ENCODE measurements around the gene C12orf57. TPM values are rescaled to one million over a fixed set of nuclear protein-coding genes. Genes with fewer than 3 reads are reported as not detected.

Gene C12orf57
- total and polyA plus RNA-seq, 10 of the 15 experiments (the other 5 are each of a cell fraction or from before 2014, with no cell fraction given), result 64.5 to 377 (median 211) TPM

DNA sequence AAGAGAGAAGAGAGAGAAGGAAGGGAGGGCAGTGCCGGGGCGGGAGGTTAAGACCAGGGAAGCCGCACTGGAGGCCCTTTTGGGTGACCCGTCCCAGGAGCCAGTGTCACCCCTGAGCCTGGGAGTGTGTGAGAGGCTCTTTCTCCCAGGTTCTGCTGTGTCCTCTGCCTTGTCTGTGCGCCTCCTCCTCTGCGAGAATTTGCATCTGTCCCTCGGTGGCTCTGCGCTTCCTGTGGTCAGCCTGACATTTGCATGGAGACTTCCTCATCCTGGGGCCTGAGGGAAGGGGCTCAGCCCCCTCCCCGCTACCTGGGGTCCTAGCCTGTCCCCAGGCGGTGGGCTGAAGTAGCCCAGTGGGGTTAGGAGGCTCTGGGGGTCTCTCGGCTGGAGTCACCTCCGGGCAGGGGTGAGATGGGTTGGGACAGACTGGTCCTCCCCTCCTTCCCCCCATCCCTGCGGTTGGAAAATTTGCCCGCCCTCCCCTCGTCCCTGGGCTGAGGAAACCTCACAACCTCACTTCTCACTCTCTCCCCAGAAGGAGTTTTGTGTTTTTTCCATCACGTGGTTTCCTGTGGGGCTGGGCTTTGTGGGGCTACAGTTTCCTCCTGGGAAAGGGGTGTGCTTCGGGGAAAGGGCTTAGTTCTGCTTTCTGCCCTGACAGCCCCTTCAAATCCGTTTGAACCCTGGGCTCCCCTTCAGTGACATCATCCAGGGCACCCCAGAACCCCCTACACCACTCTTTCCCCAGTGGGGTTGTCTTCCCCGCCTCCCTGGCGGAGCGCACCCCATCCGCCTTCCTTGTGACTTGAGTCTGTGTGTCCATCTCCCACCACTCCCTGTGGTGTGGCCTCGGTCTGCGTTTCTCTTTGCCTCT lies 9.9 kb downstream of the C12orf57 start (continued):
- peak; percentile 95 for TF ChIP-seq SMAD1 (IDR thresholded peaks at IDR 0.05; ENCODE audit: low read depth, partially characterized antibody)
- peak; percentile 87; the same call in 1 of the 2 replicates for TF ChIP-seq ASH2L (IDR thresholded peaks at IDR 0.05; ENCODE audit: borderline replicate concordance, low read depth)
- TF ChIP-seq, protein P1, sequence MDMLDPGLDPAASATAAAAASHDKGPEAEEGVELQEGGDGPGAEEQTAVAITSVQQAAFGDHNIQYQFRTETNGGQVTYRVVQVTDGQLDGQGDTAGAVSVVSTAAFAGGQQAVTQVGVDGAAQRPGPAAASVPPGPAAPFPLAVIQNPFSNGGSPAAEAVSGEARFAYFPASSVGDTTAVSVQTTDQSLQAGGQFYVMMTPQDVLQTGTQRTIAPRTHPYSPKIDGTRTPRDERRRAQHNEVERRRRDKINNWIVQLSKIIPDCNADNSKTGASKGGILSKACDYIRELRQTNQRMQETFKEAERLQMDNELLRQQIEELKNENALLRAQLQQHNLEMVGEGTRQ (IDR thresholded peaks at IDR 0.05; ENCODE audit: borderline replicate concordance, low read depth, low read length), result peak; percentile 84
- TF ChIP-seq, protein P2, sequence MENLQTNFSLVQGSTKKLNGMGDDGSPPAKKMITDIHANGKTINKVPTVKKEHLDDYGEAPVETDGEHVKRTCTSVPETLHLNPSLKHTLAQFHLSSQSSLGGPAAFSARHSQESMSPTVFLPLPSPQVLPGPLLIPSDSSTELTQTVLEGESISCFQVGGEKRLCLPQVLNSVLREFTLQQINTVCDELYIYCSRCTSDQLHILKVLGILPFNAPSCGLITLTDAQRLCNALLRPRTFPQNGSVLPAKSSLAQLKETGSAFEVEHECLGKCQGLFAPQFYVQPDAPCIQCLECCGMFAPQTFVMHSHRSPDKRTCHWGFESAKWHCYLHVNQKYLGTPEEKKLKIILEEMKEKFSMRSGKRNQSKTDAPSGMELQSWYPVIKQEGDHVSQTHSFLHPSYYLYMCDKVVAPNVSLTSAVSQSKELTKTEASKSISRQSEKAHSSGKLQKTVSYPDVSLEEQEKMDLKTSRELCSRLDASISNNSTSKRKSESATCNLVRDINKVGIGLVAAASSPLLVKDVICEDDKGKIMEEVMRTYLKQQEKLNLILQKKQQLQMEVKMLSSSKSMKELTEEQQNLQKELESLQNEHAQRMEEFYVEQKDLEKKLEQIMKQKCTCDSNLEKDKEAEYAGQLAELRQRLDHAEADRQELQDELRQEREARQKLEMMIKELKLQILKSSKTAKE (IDR thresholded peaks at IDR 0.05; ENCODE audit: low read depth, poor library complexity, severe bottlenecking), result peak; percentile 82
- peak; percentile 98 for TF ChIP-seq GATAD2B (conservative IDR thresholded peaks at IDR 0.05; ENCODE audit: low read depth)
- peak; percentile 29; the same call in 1 of the 2 replicates for TF ChIP-seq JUNB (IDR thresholded peaks at IDR 0.05)
- TF ChIP-seq SIN3A (IDR thresholded peaks at IDR 0.05; ENCODE audit: low read depth, low read length), result 0 out of 2 replicates have a peak, but pooled peaks have one; percentile 46
- TF ChIP-seq, protein P3, sequence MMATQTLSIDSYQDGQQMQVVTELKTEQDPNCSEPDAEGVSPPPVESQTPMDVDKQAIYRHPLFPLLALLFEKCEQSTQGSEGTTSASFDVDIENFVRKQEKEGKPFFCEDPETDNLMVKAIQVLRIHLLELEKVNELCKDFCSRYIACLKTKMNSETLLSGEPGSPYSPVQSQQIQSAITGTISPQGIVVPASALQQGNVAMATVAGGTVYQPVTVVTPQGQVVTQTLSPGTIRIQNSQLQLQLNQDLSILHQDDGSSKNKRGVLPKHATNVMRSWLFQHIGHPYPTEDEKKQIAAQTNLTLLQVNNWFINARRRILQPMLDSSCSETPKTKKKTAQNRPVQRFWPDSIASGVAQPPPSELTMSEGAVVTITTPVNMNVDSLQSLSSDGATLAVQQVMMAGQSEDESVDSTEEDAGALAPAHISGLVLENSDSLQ (IDR thresholded peaks at IDR 0.05), result peak; percentile 67
- 0 out of 2 replicates have a peak, but pooled peaks have one; percentile 33 for TF ChIP-seq TCF12 (IDR thresholded peaks at IDR 0.05; ENCODE audit: low read depth, low read length)
- TF ChIP-seq POLR2AphosphoS5 (IDR thresholded peaks at IDR 0.05; ENCODE audit: low read length), result peak; percentile 97
- TF ChIP-seq DPF2 (IDR thresholded peaks at IDR 0.05), result peak; percentile 97
- no peak for TF ChIP-seq SREBF1 (IDR thresholded peaks at IDR 0.05; ENCODE audit: low read length)
- peak; percentile 71 for TF ChIP-seq CREM (IDR thresholded peaks at IDR 0.05; ENCODE audit: low read depth)
- no peak for TF ChIP-seq ZNF217 (IDR thresholded peaks at IDR 0.05)
- peak; percentile 97 for TF ChIP-seq RAD51 (IDR thresholded peaks at IDR 0.05)
- TF ChIP-seq, protein P4, sequence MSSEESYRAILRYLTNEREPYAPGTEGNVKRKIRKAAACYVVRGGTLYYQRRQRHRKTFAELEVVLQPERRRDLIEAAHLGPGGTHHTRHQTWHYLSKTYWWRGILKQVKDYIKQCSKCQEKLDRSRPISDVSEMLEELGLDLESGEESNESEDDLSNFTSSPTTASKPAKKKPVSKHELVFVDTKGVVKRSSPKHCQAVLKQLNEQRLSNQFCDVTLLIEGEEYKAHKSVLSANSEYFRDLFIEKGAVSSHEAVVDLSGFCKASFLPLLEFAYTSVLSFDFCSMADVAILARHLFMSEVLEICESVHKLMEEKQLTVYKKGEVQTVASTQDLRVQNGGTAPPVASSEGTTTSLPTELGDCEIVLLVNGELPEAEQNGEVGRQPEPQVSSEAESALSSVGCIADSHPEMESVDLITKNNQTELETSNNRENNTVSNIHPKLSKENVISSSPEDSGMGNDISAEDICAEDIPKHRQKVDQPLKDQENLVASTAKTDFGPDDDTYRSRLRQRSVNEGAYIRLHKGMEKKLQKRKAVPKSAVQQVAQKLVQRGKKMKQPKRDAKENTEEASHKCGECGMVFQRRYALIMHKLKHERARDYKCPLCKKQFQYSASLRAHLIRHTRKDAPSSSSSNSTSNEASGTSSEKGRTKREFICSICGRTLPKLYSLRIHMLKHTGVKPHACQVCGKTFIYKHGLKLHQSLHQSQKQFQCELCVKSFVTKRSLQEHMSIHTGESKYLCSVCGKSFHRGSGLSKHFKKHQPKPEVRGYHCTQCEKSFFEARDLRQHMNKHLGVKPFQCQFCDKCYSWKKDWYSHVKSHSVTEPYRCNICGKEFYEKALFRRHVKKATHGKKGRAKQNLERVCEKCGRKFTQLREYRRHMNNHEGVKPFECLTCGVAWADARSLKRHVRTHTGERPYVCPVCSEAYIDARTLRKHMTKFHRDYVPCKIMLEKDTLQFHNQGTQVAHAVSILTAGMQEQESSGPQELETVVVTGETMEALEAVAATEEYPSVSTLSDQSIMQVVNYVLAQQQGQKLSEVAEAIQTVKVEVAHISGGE (CRISPR knock-in tag; IDR thresholded peaks at IDR 0.05), result no peak
- TF ChIP-seq, protein P5, sequence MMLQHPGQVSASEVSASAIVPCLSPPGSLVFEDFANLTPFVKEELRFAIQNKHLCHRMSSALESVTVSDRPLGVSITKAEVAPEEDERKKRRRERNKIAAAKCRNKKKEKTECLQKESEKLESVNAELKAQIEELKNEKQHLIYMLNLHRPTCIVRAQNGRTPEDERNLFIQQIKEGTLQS (IDR thresholded peaks at IDR 0.05; ENCODE audit: borderline replicate concordance, extremely low read depth, low read depth, low read length), result peak; percentile 52; the same call in 1 of the 2 replicates
- TF ChIP-seq STAT3 (IDR thresholded peaks at IDR 0.05; ENCODE audit: low read depth, low read length), result peak; percentile 34; the same call in 1 of the 2 replicates
- TF ChIP-seq, protein P6, sequence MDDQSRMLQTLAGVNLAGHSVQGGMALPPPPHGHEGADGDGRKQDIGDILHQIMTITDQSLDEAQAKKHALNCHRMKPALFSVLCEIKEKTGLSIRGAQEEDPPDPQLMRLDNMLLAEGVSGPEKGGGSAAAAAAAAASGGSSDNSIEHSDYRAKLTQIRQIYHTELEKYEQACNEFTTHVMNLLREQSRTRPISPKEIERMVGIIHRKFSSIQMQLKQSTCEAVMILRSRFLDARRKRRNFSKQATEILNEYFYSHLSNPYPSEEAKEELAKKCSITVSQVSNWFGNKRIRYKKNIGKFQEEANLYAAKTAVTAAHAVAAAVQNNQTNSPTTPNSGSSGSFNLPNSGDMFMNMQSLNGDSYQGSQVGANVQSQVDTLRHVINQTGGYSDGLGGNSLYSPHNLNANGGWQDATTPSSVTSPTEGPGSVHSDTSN (IDR thresholded peaks at IDR 0.05; ENCODE audit: insufficient replicate concordance, low read depth, low read length), result peak; percentile 4

Measured in GM12878 (cell line).